K562 (cell line): ENCODE data around the gene SHISA5. TPM values are rescaled to one million over a fixed set of nuclear protein-coding genes. Genes with fewer than 3 reads are reported as not detected.

Experiments used
- ARID1B ChIP-seq: fragments of 450-650 bp; IDR thresholded peaks from 2 replicates; pipeline ENCODE4 v1.6.1; 2016; ENCODE audit warnings: antibody characterized with exemption, mild to moderate bottlenecking, inconsistent platforms
- BRCA1 ChIP-seq, 2 experiments: fragments of 450-650 bp in 1 of 2; sonication (generic) in 1 of 2; formaldehyde crosslinking in 1 of 2; IDR thresholded peaks; 2 replicates each; pipeline versions ENCODE4 v1.5.0 to v1.6.1; 2017 to 2020; ENCODE audit warnings: mild to moderate bottlenecking in 1 of 2, missing genetic modification reagents in 1 of 2
- CHD1 ChIP-seq: fragments of 200-600 bp; sonication (generic); IDR thresholded peaks from one replicate; pipeline ENCODE4 v1.6.1; 2012; ENCODE audit warnings: mild to moderate bottlenecking, moderate library complexity, low read length, inconsistent platforms
- GTF2F1 ChIP-seq: IDR thresholded peaks from 2 replicates; pipeline ENCODE4 v1.6.1; 2011; ENCODE audit warnings: low read depth, low read length, improper control_type of control experiment
- MXI1 ChIP-seq: IDR thresholded peaks from 2 replicates; pipeline ENCODE4 v1.6.1; 2011; ENCODE audit warnings: low read depth, mild to moderate bottlenecking, improper control_type of control experiment, low read length
- MYBL2 ChIP-seq, 2 experiments: fragments of 450-650 bp in 1 of 2; sonication (generic) in 1 of 2; formaldehyde crosslinking in 1 of 2; IDR thresholded peaks; 2 replicates each; pipeline versions ENCODE4 v1.6.1 to v1.8.1; 2017 to 2022; ENCODE audit warnings: borderline replicate concordance in 1 of 2, inconsistent platforms in 1 of 2, low read depth in 1 of 2, mild to moderate bottlenecking in 1 of 2, missing genetic modification reagents in 1 of 2, moderate library complexity in 1 of 2
- SMARCE1 ChIP-seq: fragments of 450-650 bp; IDR thresholded peaks from 2 replicates; pipeline ENCODE4 v1.7.1; 2016; ENCODE audit warnings: mild to moderate bottlenecking
- SP2 ChIP-seq: IDR thresholded peaks from 2 replicates; pipeline ENCODE4 v1.6.1; 2011; ENCODE audit warnings: mild to moderate bottlenecking, low read depth, low read length, moderate library complexity; ENCODE audit not compliant: poor library complexity, severe bottlenecking; ENCODE audit errors: extremely low read depth
- TAL1 ChIP-seq: fragments of 450-650 bp; IDR thresholded peaks from 2 replicates; pipeline ENCODE4 v1.6.1; 2016; ENCODE audit warnings: mild to moderate bottlenecking
- TBL1XR1 ChIP-seq, 2 experiments: IDR thresholded peaks; 2 replicates each; pipeline ENCODE4 v1.6.1; 2012; ENCODE audit warnings: improper control_type of control experiment in 2 of 2, low read length in 2 of 2, mild to moderate bottlenecking in 1 of 2
- ZBED1 ChIP-seq: IDR thresholded peaks from 2 replicates; pipeline ENCODE4 v1.6.1; 2014
- ZNF274 ChIP-seq: IDR thresholded peaks from 2 replicates; pipeline ENCODE4 v1.6.1; 2011; ENCODE audit warnings: low read depth, mild to moderate bottlenecking, low read length, moderate library complexity, borderline replicate concordance
- ZNF586 ChIP-seq: fragments of 450-650 bp; formaldehyde crosslinking; conservative IDR thresholded peaks from 2 replicates; pipeline ENCODE4 v1.4.0; 2020; ENCODE audit warnings: mild to moderate bottlenecking, moderate library complexity
- polyA plus RNA-seq, 8 experiments: library from polyadenylated mRNA; depleted of rRNA in 4 of 8; stranded (reverse) in 5 of 8; unstranded in 3 of 8; fragments of >200 nt; fragmentation: Nextera tagmentation in 2 of 8; fragmentation: Illumina TruSeq in 1 of 8; extraction: Ambion mirVana in 2 of 8; extraction: Trizol in 1 of 8; gene quantifications; 2 replicates each; pipeline versions ENCODE4 v1.2.1 to v1.2.3, GENCODE V29; 2011 to 2014; ENCODE audit warnings: inconsistent platforms in 1 of 8, missing spikeins in 1 of 8
- total RNA-seq, 7 experiments: library from RNA; depleted of rRNA in 6 of 7; stranded (reverse); fragments of >200 nt in 6 of 7; fragmentation: Illumina TruSeq in 2 of 7; extraction: Trizol in 2 of 7; gene quantifications; 2 replicates each; pipeline versions ENCODE4 v1.2.1 to v1.2.3, GENCODE V29; 2011 to 2021; ENCODE audit warnings: low replicate concordance in 1 of 7
- TF ChIP-seq, protein P1 (sequence below): fragments of 200-600 bp; sonication (generic); IDR thresholded peaks from one replicate; pipeline ENCODE4 v1.6.1; 2012; ENCODE audit warnings: mild to moderate bottlenecking, low read depth, low read length, inconsistent platforms
- TF ChIP-seq, protein P2 (sequence below): fragments of 450-650 bp; IDR thresholded peaks from 2 replicates; pipeline ENCODE4 v1.6.1; 2016; ENCODE audit warnings: low read depth, mild to moderate bottlenecking, moderate library complexity

Gene SHISA5
- total and polyA plus RNA-seq, 9 of the 15 experiments (the other 6 are each of a cell fraction or from before 2014, with no cell fraction given), result 8.4 to 85.8 (median 56.1) TPM

DNA sequence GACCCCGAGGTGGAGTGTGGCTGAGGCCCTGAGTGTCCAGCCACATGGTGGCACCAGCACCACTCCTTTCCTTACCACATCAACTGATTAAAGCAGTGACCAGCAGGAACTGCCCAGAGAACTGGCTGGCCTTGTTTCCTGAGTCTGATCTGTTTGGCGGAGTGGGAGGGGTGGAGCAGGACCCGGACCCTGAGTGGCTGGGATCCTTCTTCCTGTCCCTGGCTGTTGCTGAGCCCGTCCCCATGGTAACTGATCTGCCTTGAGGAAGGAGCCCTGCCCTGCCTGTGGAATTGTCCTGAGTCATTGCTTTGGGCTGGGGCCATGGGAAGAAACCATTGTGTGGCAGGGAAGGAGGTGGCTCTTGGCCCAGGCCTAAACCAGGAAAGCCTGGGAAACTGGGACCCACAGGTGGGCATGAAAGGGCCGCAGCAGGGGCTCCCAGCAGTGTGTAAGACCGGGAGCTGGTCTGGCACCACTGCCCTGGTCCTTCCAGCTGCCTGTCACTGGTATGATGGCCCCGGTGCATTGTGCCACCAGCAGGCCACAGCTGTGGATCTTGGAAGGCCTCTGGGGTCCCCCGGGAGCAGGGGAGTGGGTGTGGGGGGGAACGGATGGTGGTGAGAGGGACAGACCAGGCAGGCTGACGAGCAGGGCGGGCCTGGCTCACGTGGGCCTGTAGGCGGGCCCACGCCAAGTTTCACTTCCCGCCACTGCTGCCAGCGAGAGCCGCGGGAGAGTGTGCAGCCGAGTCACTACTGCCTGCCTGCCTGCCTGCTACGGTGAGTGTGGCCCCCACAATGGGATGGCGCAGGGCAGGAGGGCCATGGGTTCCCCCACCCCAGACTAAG, 38.2 kb downstream of the SHISA5 start (continued):
- TF ChIP-seq, protein P1, sequence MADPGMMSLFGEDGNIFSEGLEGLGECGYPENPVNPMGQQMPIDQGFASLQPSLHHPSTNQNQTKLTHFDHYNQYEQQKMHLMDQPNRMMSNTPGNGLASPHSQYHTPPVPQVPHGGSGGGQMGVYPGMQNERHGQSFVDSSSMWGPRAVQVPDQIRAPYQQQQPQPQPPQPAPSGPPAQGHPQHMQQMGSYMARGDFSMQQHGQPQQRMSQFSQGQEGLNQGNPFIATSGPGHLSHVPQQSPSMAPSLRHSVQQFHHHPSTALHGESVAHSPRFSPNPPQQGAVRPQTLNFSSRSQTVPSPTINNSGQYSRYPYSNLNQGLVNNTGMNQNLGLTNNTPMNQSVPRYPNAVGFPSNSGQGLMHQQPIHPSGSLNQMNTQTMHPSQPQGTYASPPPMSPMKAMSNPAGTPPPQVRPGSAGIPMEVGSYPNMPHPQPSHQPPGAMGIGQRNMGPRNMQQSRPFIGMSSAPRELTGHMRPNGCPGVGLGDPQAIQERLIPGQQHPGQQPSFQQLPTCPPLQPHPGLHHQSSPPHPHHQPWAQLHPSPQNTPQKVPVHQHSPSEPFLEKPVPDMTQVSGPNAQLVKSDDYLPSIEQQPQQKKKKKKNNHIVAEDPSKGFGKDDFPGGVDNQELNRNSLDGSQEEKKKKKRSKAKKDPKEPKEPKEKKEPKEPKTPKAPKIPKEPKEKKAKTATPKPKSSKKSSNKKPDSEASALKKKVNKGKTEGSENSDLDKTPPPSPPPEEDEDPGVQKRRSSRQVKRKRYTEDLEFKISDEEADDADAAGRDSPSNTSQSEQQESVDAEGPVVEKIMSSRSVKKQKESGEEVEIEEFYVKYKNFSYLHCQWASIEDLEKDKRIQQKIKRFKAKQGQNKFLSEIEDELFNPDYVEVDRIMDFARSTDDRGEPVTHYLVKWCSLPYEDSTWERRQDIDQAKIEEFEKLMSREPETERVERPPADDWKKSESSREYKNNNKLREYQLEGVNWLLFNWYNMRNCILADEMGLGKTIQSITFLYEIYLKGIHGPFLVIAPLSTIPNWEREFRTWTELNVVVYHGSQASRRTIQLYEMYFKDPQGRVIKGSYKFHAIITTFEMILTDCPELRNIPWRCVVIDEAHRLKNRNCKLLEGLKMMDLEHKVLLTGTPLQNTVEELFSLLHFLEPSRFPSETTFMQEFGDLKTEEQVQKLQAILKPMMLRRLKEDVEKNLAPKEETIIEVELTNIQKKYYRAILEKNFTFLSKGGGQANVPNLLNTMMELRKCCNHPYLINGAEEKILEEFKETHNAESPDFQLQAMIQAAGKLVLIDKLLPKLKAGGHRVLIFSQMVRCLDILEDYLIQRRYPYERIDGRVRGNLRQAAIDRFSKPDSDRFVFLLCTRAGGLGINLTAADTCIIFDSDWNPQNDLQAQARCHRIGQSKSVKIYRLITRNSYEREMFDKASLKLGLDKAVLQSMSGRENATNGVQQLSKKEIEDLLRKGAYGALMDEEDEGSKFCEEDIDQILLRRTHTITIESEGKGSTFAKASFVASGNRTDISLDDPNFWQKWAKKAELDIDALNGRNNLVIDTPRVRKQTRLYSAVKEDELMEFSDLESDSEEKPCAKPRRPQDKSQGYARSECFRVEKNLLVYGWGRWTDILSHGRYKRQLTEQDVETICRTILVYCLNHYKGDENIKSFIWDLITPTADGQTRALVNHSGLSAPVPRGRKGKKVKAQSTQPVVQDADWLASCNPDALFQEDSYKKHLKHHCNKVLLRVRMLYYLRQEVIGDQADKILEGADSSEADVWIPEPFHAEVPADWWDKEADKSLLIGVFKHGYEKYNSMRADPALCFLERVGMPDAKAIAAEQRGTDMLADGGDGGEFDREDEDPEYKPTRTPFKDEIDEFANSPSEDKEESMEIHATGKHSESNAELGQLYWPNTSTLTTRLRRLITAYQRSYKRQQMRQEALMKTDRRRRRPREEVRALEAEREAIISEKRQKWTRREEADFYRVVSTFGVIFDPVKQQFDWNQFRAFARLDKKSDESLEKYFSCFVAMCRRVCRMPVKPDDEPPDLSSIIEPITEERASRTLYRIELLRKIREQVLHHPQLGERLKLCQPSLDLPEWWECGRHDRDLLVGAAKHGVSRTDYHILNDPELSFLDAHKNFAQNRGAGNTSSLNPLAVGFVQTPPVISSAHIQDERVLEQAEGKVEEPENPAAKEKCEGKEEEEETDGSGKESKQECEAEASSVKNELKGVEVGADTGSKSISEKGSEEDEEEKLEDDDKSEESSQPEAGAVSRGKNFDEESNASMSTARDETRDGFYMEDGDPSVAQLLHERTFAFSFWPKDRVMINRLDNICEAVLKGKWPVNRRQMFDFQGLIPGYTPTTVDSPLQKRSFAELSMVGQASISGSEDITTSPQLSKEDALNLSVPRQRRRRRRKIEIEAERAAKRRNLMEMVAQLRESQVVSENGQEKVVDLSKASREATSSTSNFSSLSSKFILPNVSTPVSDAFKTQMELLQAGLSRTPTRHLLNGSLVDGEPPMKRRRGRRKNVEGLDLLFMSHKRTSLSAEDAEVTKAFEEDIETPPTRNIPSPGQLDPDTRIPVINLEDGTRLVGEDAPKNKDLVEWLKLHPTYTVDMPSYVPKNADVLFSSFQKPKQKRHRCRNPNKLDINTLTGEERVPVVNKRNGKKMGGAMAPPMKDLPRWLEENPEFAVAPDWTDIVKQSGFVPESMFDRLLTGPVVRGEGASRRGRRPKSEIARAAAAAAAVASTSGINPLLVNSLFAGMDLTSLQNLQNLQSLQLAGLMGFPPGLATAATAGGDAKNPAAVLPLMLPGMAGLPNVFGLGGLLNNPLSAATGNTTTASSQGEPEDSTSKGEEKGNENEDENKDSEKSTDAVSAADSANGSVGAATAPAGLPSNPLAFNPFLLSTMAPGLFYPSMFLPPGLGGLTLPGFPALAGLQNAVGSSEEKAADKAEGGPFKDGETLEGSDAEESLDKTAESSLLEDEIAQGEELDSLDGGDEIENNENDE, result no peak
- TF ChIP-seq ZBED1 (no peak), CHD1 (no peak), TBL1XR1 (IDR thresholded peaks at IDR 0.05; ENCODE audit: low read length in 2 of 2) (no peak), BRCA1 (IDR thresholded peaks at IDR 0.05) (no peak), BRCA1 (CRISPR knock-in tag; IDR thresholded peaks at IDR 0.05) (no peak), MXI1 (no peak), ZNF274 (no peak), TAL1 (no peak), GTF2F1 (no peak), SMARCE1 (no peak), ZNF586 (CRISPR knock-in tag) (no peak), MYBL2 (IDR thresholded peaks at IDR 0.05; ENCODE audit: low read depth) (no peak), MYBL2 (CRISPR knock-in tag; IDR thresholded peaks at IDR 0.05; ENCODE audit: borderline replicate concordance) (no peak), ARID1B (0 out of 2 replicates have a peak, but pooled peaks have one; percentile 21), SP2 (no peak)
- TF ChIP-seq, protein P2, sequence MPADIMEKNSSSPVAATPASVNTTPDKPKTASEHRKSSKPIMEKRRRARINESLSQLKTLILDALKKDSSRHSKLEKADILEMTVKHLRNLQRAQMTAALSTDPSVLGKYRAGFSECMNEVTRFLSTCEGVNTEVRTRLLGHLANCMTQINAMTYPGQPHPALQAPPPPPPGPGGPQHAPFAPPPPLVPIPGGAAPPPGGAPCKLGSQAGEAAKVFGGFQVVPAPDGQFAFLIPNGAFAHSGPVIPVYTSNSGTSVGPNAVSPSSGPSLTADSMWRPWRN, result no peak
